CD4-positive, CD25-positive, alpha-beta regulatory T cell (primary cell): ENCODE data around the gene TPRG1. TPM values are rescaled to one million over a fixed set of nuclear protein-coding genes. Genes with fewer than 3 reads are reported as not detected.

Experiments used
- ATAC-seq, 2 donors: fragments of 150-1000 bp; cut with Tn5 transposase; one replicate each; pipeline ENCODE4 v1.10.0; 2021; ENCODE audit warnings: low read depth in 2 of 2, moderate number of reproducible peaks in 2 of 2, moderate library complexity in 1 of 2
- DNase-seq, 3 donors: peaks; one replicate each; pipeline versions ENCODE4 v3.0.0 to v3.0.0-alpha.2; 2012 to 2022; ENCODE audit warnings: mixed read lengths in 1 of 3
- H3K27ac ChIP-seq: one replicate; pipeline ENCODE4 v1.7.0; 2013; ENCODE audit warnings: mild to moderate bottlenecking, low read length; ENCODE audit not compliant: insufficient read depth, poor library complexity, severe bottlenecking
- H3K27me3 ChIP-seq: one replicate; pipeline ENCODE4 v1.7.0; 2013; ENCODE audit warnings: low read length; ENCODE audit not compliant: control insufficient read depth, insufficient read depth
- H3K36me3 ChIP-seq: one replicate; pipeline ENCODE4 v1.7.0; 2013; ENCODE audit warnings: mild to moderate bottlenecking, low read length, moderate library complexity; ENCODE audit not compliant: control insufficient read depth, insufficient read depth
- H3K4me1 ChIP-seq: 2 replicates; pipeline ENCODE4 v1.7.0; 2013; ENCODE audit warnings: mild to moderate bottlenecking, low read length; ENCODE audit not compliant: insufficient read depth, control insufficient read depth, poor library complexity, severe bottlenecking
- H3K4me3 ChIP-seq: one replicate; pipeline ENCODE4 v1.7.0; 2013; ENCODE audit warnings: low read depth, mild to moderate bottlenecking, low read length, moderate library complexity
- H3K9me3 ChIP-seq, 2 experiments: 1 replicate in 1 of 2; 2 replicates in 1 of 2; pipeline ENCODE4 v1.7.0; 2013; ENCODE audit warnings: low read length in 2 of 2, mild to moderate bottlenecking in 1 of 2, moderate library complexity in 1 of 2; ENCODE audit not compliant: control insufficient read depth in 2 of 2
- H3K27ac Mint-ChIP-seq, 3 donors: one replicate each; pipeline ENCODE4 v1.8.0; 2020 to 2022; ENCODE audit warnings: mild to moderate bottlenecking in 3 of 3, mixed read lengths in 3 of 3, moderate library complexity in 2 of 3
- H3K27me3 Mint-ChIP-seq: one replicate; pipeline ENCODE4 v1.8.0; 2022; ENCODE audit warnings: mild to moderate bottlenecking, mixed read lengths
- H3K36me3 Mint-ChIP-seq: one replicate; pipeline ENCODE4 v1.8.0; 2020; ENCODE audit warnings: mixed read lengths
- H3K4me1 Mint-ChIP-seq, 4 donors: one replicate each; pipeline ENCODE4 v1.8.0; 2020 to 2022; ENCODE audit warnings: mixed read lengths in 4 of 4, mild to moderate bottlenecking in 1 of 4
- H3K4me3 Mint-ChIP-seq, 4 donors: one replicate each; pipeline ENCODE4 v1.8.0; 2020 to 2022; ENCODE audit warnings: mild to moderate bottlenecking in 4 of 4, mixed read lengths in 4 of 4, moderate library complexity in 3 of 4
- H3K9me3 Mint-ChIP-seq, 7 donors: one replicate each; pipeline ENCODE4 v1.8.0; 2020 to 2022; ENCODE audit warnings: mixed read lengths in 7 of 7, mild to moderate bottlenecking in 3 of 7, moderate library complexity in 2 of 7
- polyA plus RNA-seq, 4 donors: library from polyadenylated mRNA; unstranded; fragments of 300-500 nt; fragmentation: Illumina TruSeq; gene quantifications; one replicate each; pipeline ENCODE4 v1.2.3, GENCODE V29; 2021
- total RNA-seq: library from RNA; stranded (reverse); gene quantifications from one replicate; pipeline ENCODE4 v1.2.3, GENCODE V29; 2022

Gene TPRG1
- total and polyA plus RNA-seq, 5 donors from 2014 or later: 1.5 to 10.8 (median 3.8) TPM

DNA sequence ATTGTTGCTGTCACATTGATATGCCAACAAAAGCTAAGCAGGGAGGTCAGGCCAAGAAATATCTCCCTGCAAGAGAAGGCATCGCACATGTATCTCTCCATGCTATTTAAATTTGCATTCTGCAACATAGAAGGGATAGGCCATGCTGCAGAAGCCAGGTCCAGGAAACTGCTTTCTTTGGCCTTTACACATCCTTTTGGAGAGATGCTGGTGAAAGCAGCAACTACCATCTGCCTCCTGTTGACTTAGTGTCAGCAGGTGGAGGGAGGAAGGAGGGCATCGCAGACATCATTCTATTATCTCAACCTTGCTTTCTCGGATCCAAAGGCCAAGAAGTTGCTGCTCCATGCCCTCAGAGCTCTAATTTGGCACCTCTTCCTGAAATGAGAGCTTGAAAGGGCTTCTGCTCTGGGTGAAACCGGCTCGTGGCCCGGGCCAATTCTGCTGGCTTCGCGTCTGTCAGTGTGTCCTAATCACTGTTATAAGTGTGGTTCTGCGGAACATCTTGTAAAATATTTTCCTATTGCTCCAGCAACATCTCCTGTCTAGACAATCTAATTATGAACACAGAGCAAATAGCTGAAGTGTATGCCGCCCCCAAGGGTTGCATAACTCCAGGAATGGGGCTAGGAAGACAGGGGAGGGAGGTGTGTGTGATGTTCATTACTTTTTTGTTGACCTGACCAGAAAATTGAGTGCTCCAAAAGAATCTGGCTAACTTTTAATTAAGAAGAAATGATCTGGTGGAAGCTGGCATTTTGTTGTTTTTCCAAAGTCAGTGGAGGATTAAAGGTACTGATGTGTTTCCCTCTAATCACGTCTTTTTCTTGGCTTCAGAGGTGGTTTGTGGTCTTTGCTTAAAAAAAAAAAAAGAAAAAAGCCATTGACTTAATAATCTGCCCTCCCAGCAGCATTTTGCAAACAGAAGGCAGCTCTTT, 89.1 kb downstream of the TPRG1 start:
- Mint-ChIP-seq H3K4me1 (no peaks in the 10 kb centered on the region), H3K36me3 (no peaks in the 10 kb centered on the region), H3K27ac (no peak overlapping the region), H3K4me3 (no peak overlapping the region), H3K27me3 (peaks cover 8% of the 10 kb centered on the region), H3K9me3 (peaks cover 0 to 5% (median 0%) of the 10 kb centered on the region in 7 donors)
- Histone ChIP-seq H3K9me3 (no peaks in the 10 kb centered on the region), H3K4me1 (no peaks in the 10 kb centered on the region), H3K36me3 (no peaks in the 10 kb centered on the region), H3K27me3 (no peaks in the 10 kb centered on the region), H3K4me3 (no peak overlapping the region), H3K27ac (no peak overlapping the region)
- ATAC-seq: no peak
- DNase-seq: no peak

DNA sequence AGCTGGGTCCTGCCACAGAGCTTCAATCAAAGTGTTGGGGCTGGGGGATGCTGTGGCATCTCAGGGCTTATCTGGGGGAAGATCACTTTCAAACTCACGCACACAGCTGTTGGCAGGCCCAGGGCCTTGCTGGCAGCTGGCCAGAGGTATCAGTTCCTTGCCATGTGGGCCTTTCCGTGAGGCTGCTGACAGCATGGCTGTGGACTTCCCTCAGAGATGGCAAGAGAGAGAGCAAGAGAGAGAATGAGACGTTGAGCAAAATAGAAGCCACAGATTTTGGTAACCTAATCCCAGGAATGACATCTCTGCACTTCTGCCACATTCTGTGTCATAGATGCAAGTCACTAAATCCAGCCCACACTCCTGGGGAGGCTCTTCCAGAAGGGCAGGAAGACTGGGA, 91.0 kb downstream of the TPRG1 start:
- no peak overlapping the region for H3K4me3 ChIP-seq
- H3K27me3 Mint-ChIP-seq: no peaks in the 10 kb centered on the region
- H3K36me3 Mint-ChIP-seq: no peaks in the 10 kb centered on the region
- H3K4me1 Mint-ChIP-seq: no peaks in the 10 kb centered on the region
- H3K27ac ChIP-seq: no peak overlapping the region
- H3K9me3 ChIP-seq: no peaks in the 10 kb centered on the region
- no peak overlapping the region for H3K4me3 Mint-ChIP-seq
- no peak for DNase-seq
- no peaks in the 10 kb centered on the region for H3K36me3 ChIP-seq
- peaks cover 0 to 2% (median 0%) of the 10 kb centered on the region in 7 donors for H3K9me3 Mint-ChIP-seq
- no peaks in the 10 kb centered on the region for H3K4me1 ChIP-seq
- no peak for ATAC-seq
- H3K27me3 ChIP-seq: no peaks in the 10 kb centered on the region
- H3K27ac Mint-ChIP-seq: no peak overlapping the region

DNA sequence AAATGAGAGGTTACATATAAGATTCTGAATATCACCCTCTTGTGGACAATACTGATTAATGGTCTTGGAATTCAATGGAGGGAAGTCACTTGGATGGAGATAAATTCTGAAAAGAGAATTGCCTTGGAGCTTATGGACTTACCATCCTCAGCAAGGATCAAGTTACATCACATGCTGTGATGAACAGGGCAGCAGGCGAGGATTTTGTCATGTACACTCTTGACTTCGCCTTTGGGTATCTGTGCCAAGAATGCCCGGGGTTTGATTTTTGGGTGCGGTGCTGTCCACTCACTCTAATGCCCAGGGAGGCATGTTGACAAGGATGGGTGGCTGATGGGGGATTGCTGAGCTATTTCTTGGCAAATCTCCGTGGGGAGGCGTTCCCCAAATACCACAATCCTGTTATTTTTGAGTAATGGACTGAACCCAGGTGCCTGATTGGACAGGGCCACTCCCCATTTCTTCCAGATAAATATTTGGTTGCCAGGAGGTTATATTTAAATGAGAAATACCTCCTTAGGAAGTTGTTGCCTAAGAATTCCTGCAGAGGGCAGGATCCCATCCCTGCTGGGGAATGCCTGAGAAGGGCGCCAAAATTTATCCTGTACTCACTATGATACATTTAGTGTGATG, 96.3 kb downstream of the TPRG1 start:
- peaks cover 4 to 8% (median 7%) of the 10 kb centered on the region in 4 donors for H3K4me1 Mint-ChIP-seq
- H3K27ac Mint-ChIP-seq: no peak overlapping the region
- Histone ChIP-seq H3K27ac (no peak overlapping the region), H3K4me1 (no peaks in the 10 kb centered on the region), H3K27me3 (no peaks in the 10 kb centered on the region), H3K9me3 (no peaks in the 10 kb centered on the region), H3K4me3 (no peak overlapping the region), H3K36me3 (no peaks in the 10 kb centered on the region)
- H3K36me3 Mint-ChIP-seq: no peaks in the 10 kb centered on the region
- H3K27me3 Mint-ChIP-seq: no peaks in the 10 kb centered on the region
- peaks cover 0 to 2% (median 0%) of the 10 kb centered on the region in 7 donors for H3K9me3 Mint-ChIP-seq
- DNase-seq: no peak
- no peak overlapping the region for H3K4me3 Mint-ChIP-seq
- no peak for ATAC-seq

DNA sequence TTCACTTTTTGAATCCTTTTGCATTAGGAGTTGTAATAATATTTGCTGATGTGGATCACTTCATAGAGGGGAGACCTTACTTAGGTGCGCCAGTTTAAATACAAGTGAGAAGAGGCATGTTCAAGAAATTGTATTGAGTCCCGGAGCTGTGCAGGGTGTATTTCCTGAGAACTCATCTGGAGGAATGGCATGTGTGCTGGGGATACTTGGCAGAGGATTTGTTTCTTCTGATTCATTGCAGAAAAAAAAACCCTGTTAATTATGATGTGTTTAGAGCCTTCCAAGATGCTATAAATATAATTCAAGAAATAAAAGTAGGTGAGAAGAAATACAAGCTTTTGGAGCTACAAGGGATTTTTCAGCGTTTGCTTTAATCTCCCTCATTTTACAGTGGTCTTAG, 97.6 kb downstream of the TPRG1 start:
- Histone ChIP-seq H3K27ac (no peak overlapping the region), H3K9me3 (no peaks in the 10 kb centered on the region), H3K27me3 (no peaks in the 10 kb centered on the region), H3K4me1 (no peaks in the 10 kb centered on the region), H3K36me3 (no peaks in the 10 kb centered on the region), H3K4me3 (no peak overlapping the region)
- no peaks in the 10 kb centered on the region for H3K36me3 Mint-ChIP-seq
- DNase-seq (no peak), ATAC-seq (no peak)
- no peaks in the 10 kb centered on the region for H3K27me3 Mint-ChIP-seq
- H3K4me3 Mint-ChIP-seq: no peak overlapping the region
- no peak overlapping the region for H3K27ac Mint-ChIP-seq
- peaks cover 4 to 11% (median 9%) of the 10 kb centered on the region in 4 donors for H3K4me1 Mint-ChIP-seq
- H3K9me3 Mint-ChIP-seq: peaks cover 0 to 3% (median 0%) of the 10 kb centered on the region in 7 donors

DNA sequence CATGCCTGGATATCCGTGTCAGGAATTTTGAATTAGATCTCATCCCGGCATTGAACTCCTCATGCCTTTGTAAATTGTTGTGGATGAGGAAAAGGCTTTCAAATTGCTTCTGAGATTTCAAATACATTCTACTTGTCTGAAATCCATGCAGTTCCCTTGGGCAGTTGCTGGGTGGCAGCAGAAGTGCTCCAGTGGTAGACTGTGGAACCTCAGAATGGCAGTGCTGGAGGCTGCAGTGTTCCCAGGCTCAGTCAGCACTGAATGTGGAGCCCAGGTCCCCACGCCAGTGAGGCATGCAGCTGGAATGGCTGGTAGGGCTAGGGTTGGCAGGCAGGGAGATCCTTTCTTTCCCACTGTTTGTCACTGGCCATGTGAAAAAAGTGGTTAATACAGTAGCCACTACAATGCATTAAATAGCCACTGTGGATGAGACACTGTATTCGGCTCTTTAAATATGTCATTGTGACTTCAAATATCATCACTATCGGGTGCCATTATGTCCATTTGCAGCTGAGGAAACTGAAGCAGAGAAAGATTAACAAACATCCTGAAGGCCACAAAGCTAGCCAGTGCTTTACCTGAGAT, 98.6 kb downstream of the TPRG1 start:
- Histone ChIP-seq H3K9me3 (no peaks in the 10 kb centered on the region), H3K27me3 (no peaks in the 10 kb centered on the region), H3K36me3 (no peaks in the 10 kb centered on the region), H3K4me3 (no peak overlapping the region), H3K27ac (no peak overlapping the region), H3K4me1 (no peaks in the 10 kb centered on the region)
- Mint-ChIP-seq H3K4me1 (peaks cover 4 to 11% (median 9%) of the 10 kb centered on the region in 4 donors), H3K27me3 (no peaks in the 10 kb centered on the region), H3K27ac (no peak overlapping the region), H3K36me3 (no peaks in the 10 kb centered on the region), H3K9me3 (peaks cover 0 to 2% (median 0%) of the 10 kb centered on the region in 7 donors), H3K4me3 (no peak overlapping the region)
- DNase-seq (peak in 2 of 3 donors; percentile 8 to 54), ATAC-seq (peak in 1 of 2 donors; percentile 37)

DNA sequence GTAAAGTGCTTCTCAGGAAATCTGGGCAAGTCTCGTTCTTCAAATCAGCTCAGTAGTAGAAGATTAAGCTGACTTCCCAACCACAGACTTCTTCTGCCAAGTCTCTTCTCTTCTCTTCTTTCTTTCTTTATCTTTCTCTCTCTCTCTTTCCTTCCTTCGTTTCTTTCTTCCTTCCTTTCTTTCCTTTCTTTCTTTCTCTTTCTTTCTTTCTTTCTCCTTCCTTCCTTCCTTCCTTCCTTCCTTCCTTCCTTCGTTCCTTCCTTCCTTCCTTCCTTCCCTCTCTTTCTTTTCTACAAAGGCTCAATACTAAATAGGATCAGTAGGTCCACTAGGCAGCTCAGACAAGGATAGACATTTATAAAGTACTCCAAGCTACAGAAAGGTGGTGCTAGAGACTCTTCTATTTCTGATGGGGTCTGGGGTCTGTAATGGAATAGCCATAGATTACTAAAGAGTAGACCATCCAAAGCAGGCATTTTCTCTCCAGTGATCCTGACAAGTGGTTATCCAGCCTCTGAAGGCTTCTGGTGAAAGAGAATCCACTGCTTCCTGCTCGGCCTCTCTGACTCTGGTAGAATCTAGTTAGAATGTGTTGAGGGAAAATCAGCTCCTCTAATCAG, 100.8 kb downstream of the TPRG1 start:
- Mint-ChIP-seq H3K4me1 (peaks cover 4 to 11% (median 9%) of the 10 kb centered on the region in 4 donors), H3K4me3 (no peak overlapping the region), H3K27me3 (no peaks in the 10 kb centered on the region), H3K9me3 (peaks cover 0 to 2% (median 0%) of the 10 kb centered on the region in 7 donors), H3K27ac (peak overlapping the region in 2 of 3 donors; percentile 14 to 79), H3K36me3 (no peaks in the 10 kb centered on the region)
- no peaks in the 10 kb centered on the region for H3K36me3 ChIP-seq
- H3K4me1 ChIP-seq: peaks cover under 1% of the 10 kb centered on the region
- peak in 1 of 2 donors; percentile 37 for ATAC-seq
- peak in 2 of 3 donors; percentile 16 to 28 for DNase-seq
- H3K4me3 ChIP-seq: no peak overlapping the region
- no peak overlapping the region for H3K27ac ChIP-seq
- no peaks in the 10 kb centered on the region for H3K9me3 ChIP-seq
- no peaks in the 10 kb centered on the region for H3K27me3 ChIP-seq

DNA sequence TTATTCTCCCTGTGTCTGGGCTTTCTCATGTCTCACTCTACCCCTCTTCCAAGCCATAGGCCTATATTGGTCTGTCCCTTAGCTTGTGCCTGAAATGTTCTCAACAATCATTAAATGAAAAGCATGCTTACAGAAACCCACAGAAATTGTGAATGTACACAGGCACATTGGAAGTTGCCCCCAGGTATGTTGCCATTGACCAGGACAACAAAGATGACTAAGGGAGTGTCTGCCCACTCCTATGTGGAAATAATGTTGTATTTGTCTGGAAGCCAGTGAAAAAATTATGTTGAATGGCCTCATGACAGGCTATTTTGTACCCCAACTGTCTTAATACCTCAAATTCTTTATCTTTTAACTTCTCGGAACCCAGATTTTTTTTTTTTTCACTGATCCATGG, 102.0 kb downstream of the TPRG1 start:
- Mint-ChIP-seq H3K4me3 (no peak overlapping the region), H3K27me3 (no peaks in the 10 kb centered on the region), H3K27ac (peak overlapping the region in 1 of 3 donors; percentile 74), H3K4me1 (peaks cover 4 to 15% (median 11%) of the 10 kb centered on the region in 4 donors), H3K36me3 (no peaks in the 10 kb centered on the region), H3K9me3 (peaks cover 0 to 2% (median 0%) of the 10 kb centered on the region in 7 donors)
- H3K4me1 ChIP-seq: peaks cover 4% of the 10 kb centered on the region
- no peak overlapping the region for H3K27ac ChIP-seq
- no peak for DNase-seq
- H3K36me3 ChIP-seq: no peaks in the 10 kb centered on the region
- no peaks in the 10 kb centered on the region for H3K27me3 ChIP-seq
- H3K4me3 ChIP-seq: no peak overlapping the region
- ATAC-seq: no peak
- no peaks in the 10 kb centered on the region for H3K9me3 ChIP-seq
